K562 (cell line): ENCODE data around the gene PHACTR3. TPM values are rescaled to one million over a fixed set of nuclear protein-coding genes. Genes with fewer than 3 reads are reported as not detected.

Experiments used
- HDAC8 ChIP-seq: fragments of 450-650 bp; IDR thresholded peaks from 2 replicates; pipeline ENCODE4 v1.6.1; 2016; ENCODE audit warnings: mild to moderate bottlenecking, missing genetic modification characterization, moderate library complexity, missing compliant biosample characterization
- MEF2D ChIP-seq: conservative IDR thresholded peaks from 2 replicates; pipeline ENCODE4 v1.6.1; 2016; ENCODE audit warnings: low read depth, missing genetic modification characterization, missing compliant biosample characterization
- POLR2B ChIP-seq: fragments of 450-650 bp; IDR thresholded peaks from 2 replicates; pipeline ENCODE4 v1.6.1; 2018; ENCODE audit warnings: low read depth; ENCODE audit not compliant: partially characterized antibody
- ZC3H4 ChIP-seq: sonication (generic); formaldehyde crosslinking; IDR thresholded peaks from 2 replicates; pipeline ENCODE4 v1.9.0; 2021; ENCODE audit warnings: missing genetic modification reagents, borderline replicate concordance
- polyA plus RNA-seq, 8 experiments: library from polyadenylated mRNA; depleted of rRNA in 4 of 8; stranded (reverse) in 5 of 8; unstranded in 3 of 8; fragments of >200 nt; fragmentation: Nextera tagmentation in 2 of 8; fragmentation: Illumina TruSeq in 1 of 8; extraction: Ambion mirVana in 2 of 8; extraction: Trizol in 1 of 8; gene quantifications; 2 replicates each; pipeline versions ENCODE4 v1.2.1 to v1.2.3, GENCODE V29; 2011 to 2014; ENCODE audit warnings: inconsistent platforms in 1 of 8, missing spikeins in 1 of 8
- total RNA-seq, 7 experiments: library from RNA; depleted of rRNA in 6 of 7; stranded (reverse); fragments of >200 nt in 6 of 7; fragmentation: Illumina TruSeq in 2 of 7; extraction: Trizol in 2 of 7; gene quantifications; 2 replicates each; pipeline versions ENCODE4 v1.2.1 to v1.2.3, GENCODE V29; 2011 to 2021; ENCODE audit warnings: low replicate concordance in 1 of 7
- TF ChIP-seq, protein P1 (sequence below), 2 experiments: fragments of 450-650 bp; formaldehyde crosslinking in 1 of 2; IDR thresholded peaks; 2 replicates each; pipeline versions ENCODE4 v1.4.0 to v1.6.1; 2014 to 2020; ENCODE audit warnings: mild to moderate bottlenecking in 2 of 2, borderline replicate concordance in 1 of 2, low read depth in 1 of 2
- TF ChIP-seq, protein P2 (sequence below), 2 experiments: IDR thresholded peaks; 2 replicates each; pipeline ENCODE4 v1.6.1; 2011; ENCODE audit warnings: borderline replicate concordance in 1 of 2, control low read depth in 1 of 2, low read depth in 1 of 2, low read length in 1 of 2, mild to moderate bottlenecking in 1 of 2, mixed read lengths in 1 of 2, moderate library complexity in 1 of 2; ENCODE audit not compliant: insufficient read depth in 1 of 2, insufficient read length in 1 of 2, poor library complexity in 1 of 2, severe bottlenecking in 1 of 2; ENCODE audit errors: extremely low read depth in 1 of 2
- TF ChIP-seq, protein P3 (sequence below): sonication (generic); formaldehyde crosslinking; IDR thresholded peaks from 2 replicates; pipeline ENCODE4 v1.8.1; 2022; ENCODE audit warnings: missing genetic modification reagents
- TF ChIP-seq, protein P4 (sequence below): fragments of 250-450 bp; sonication (Bioruptor Pico); IDR thresholded peaks from 2 replicates; pipeline ENCODE4 v1.4.0; 2020; ENCODE audit warnings: mild to moderate bottlenecking, moderate library complexity
- TF ChIP-seq, protein P5 (sequence below): fragments of 250-450 bp; sonication (Bioruptor Pico); IDR thresholded peaks from 2 replicates; pipeline ENCODE4 v1.6.1; 2021; ENCODE audit warnings: mild to moderate bottlenecking

Gene PHACTR3
- total and polyA plus RNA-seq, 9 of the 15 experiments (the other 6 are each of a cell fraction or from before 2014, with no cell fraction given) = not detected

DNA sequence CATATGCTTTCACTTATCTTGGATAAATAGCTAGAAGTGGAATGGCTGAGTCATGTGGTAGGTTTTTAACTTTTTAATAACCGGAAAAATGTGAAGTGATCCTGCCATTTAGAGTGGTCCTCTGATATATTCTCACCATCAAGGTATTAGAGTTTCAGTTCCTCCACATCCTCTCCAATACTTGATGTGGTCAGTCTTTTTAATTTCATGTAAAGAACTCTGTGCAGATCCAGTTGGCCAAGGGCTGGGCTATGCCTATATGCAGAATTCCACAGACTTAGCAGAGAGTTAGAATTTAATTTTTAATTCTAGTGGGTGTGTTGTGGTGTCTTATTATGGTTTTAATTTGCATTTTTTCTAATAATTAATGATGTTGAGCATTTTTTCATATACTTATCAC, 188.0 kb downstream of the PHACTR3 start (continued):
- TF ChIP-seq, protein P1, sequence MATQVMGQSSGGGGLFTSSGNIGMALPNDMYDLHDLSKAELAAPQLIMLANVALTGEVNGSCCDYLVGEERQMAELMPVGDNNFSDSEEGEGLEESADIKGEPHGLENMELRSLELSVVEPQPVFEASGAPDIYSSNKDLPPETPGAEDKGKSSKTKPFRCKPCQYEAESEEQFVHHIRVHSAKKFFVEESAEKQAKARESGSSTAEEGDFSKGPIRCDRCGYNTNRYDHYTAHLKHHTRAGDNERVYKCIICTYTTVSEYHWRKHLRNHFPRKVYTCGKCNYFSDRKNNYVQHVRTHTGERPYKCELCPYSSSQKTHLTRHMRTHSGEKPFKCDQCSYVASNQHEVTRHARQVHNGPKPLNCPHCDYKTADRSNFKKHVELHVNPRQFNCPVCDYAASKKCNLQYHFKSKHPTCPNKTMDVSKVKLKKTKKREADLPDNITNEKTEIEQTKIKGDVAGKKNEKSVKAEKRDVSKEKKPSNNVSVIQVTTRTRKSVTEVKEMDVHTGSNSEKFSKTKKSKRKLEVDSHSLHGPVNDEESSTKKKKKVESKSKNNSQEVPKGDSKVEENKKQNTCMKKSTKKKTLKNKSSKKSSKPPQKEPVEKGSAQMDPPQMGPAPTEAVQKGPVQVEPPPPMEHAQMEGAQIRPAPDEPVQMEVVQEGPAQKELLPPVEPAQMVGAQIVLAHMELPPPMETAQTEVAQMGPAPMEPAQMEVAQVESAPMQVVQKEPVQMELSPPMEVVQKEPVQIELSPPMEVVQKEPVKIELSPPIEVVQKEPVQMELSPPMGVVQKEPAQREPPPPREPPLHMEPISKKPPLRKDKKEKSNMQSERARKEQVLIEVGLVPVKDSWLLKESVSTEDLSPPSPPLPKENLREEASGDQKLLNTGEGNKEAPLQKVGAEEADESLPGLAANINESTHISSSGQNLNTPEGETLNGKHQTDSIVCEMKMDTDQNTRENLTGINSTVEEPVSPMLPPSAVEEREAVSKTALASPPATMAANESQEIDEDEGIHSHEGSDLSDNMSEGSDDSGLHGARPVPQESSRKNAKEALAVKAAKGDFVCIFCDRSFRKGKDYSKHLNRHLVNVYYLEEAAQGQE (IDR thresholded peaks at IDR 0.05; ENCODE audit: borderline replicate concordance) = no peak
- TF ChIP-seq, protein P1 (CRISPR knock-in tag; IDR thresholded peaks at IDR 0.05; ENCODE audit: low read depth) = no peak
- TF ChIP-seq, protein P2, sequence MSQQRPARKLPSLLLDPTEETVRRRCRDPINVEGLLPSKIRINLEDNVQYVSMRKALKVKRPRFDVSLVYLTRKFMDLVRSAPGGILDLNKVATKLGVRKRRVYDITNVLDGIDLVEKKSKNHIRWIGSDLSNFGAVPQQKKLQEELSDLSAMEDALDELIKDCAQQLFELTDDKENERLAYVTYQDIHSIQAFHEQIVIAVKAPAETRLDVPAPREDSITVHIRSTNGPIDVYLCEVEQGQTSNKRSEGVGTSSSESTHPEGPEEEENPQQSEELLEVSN (IDR thresholded peaks at IDR 0.05; ENCODE audit: borderline replicate concordance in 1 of 2, extremely low read depth in 1 of 2, insufficient read depth in 1 of 2, insufficient read length in 1 of 2, low read depth in 1 of 2, low read length in 1 of 2, poor library complexity in 1 of 2, severe bottlenecking in 1 of 2) = no peak
- TF ChIP-seq ZC3H4 (CRISPR knock-in tag) = no peak
- TF ChIP-seq, protein P3, sequence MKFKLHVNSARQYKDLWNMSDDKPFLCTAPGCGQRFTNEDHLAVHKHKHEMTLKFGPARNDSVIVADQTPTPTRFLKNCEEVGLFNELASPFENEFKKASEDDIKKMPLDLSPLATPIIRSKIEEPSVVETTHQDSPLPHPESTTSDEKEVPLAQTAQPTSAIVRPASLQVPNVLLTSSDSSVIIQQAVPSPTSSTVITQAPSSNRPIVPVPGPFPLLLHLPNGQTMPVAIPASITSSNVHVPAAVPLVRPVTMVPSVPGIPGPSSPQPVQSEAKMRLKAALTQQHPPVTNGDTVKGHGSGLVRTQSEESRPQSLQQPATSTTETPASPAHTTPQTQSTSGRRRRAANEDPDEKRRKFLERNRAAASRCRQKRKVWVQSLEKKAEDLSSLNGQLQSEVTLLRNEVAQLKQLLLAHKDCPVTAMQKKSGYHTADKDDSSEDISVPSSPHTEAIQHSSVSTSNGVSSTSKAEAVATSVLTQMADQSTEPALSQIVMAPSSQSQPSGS (CRISPR knock-in tag) = no peak
- TF ChIP-seq, protein P4, sequence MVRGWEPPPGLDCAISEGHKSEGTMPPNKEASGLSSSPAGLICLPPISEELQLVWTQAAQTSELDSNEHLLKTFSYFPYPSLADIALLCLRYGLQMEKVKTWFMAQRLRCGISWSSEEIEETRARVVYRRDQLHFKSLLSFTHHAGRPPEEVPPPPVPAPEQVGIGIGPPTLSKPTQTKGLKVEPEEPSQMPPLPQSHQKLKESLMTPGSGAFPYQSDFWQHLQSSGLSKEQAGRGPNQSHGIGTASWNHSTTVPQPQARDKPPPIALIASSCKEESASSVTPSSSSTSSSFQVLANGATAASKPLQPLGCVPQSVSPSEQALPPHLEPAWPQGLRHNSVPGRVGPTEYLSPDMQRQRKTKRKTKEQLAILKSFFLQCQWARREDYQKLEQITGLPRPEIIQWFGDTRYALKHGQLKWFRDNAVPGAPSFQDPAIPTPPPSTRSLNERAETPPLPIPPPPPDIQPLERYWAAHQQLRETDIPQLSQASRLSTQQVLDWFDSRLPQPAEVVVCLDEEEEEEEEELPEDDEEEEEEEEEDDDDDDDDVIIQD (CRISPR knock-in tag) = no peak
- TF ChIP-seq HDAC8 (tag) = no peak
- TF ChIP-seq MEF2D (tag) = no peak
- TF ChIP-seq POLR2B = no peak
- TF ChIP-seq, protein P5, sequence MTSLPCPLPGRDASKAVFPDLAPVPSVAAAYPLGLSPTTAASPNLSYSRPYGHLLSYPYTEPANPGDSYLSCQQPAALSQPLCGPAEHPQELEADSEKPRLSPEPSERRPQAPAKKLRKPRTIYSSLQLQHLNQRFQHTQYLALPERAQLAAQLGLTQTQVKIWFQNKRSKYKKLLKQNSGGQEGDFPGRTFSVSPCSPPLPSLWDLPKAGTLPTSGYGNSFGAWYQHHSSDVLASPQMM (CRISPR knock-in tag) = no peak
